Right cardiac atrium (tissue), 5 donors: Measurements from ENCODE around the gene MYO5B. TPM values are rescaled to one million over a fixed set of nuclear protein-coding genes. Genes with fewer than 3 reads are reported as not detected.
A peak's percentile ranks its signal among the peaks of the same experiment; 100 is the strongest.
"Not testable (repeated sequence)": the region's sequence is repeated elsewhere in the genome, so short reads cannot be mapped to it uniquely, and the experiment has no call there.

ENCODE experiments used
- ATAC-seq, 2 donors: fragments of 200-7000 bp; cut with Tn5 transposase; one replicate each; pipeline versions ENCODE4 v1.8.0 to v1.9.1; 2020; ENCODE audit warnings: moderate library complexity in 2 of 2, mild to moderate bottlenecking in 1 of 2
- DNase-seq, 3 donors: peaks; one replicate each; pipeline ENCODE4 v3.0.0-alpha.2; 2020
- H3K27ac ChIP-seq: one replicate; pipeline ENCODE4 v1.5.1; 2013; ENCODE audit warnings: mild to moderate bottlenecking, low read length, control low read depth, moderate library complexity
- H3K27me3 ChIP-seq: one replicate; pipeline ENCODE4 v1.6.1; 2013; ENCODE audit not compliant: control insufficient read depth, insufficient read depth
- H3K4me1 ChIP-seq: one replicate; pipeline ENCODE4 v1.6.1; 2013; ENCODE audit warnings: low read length; ENCODE audit not compliant: control insufficient read depth, insufficient read depth
- H3K4me3 ChIP-seq: one replicate; pipeline ENCODE4 v1.5.1; 2013; ENCODE audit warnings: low read length, control low read depth
- H3K9me3 ChIP-seq: one replicate; pipeline ENCODE4 v1.6.1; 2013; ENCODE audit warnings: low read length; ENCODE audit not compliant: control insufficient read depth
- whole genome bisulfite sequencing: extraction: QIAGEN DNeasy Blood & Tissue Kit; methylation state at CpG from one replicate; pipeline ENCODE4 v1.1.7; 2013; 5-methylcytosine and 5-hydroxymethylcytosine counted together
- intact Hi-C, 4 donors: fragments of 100-400 bp; cut with DNase I; formaldehyde crosslinking; loops; one replicate each; pipeline versions ENCODE4 v1.11.0 to v1.14.0; 2022 to 2023
- microRNA-seq, 2 donors: library from miRNA; unstranded; fragments of <30 nt; microRNA quantifications; one replicate each; pipeline ENCODE4 v1.2.0, GENCODE V29; 2020 to 2021
- polyA plus RNA-seq: library from polyadenylated mRNA; stranded (reverse); fragments of 200-250 nt; gene quantifications from one replicate; pipeline ENCODE4 v1.2.3, GENCODE V29; 2013
- total RNA-seq, 4 donors: library from RNA; stranded (reverse); fragmentation: NEBNext Ultra II Directional; extraction: Animal tissue kit (Norgen Biotek cat#: 25700); gene quantifications; one replicate each; pipeline ENCODE4 v1.2.1, GENCODE V29; 2021
- donor health status: healthy with polysubstance abuse.
- donor health status: DM: no; HTN: yes; CAD: no.
- donor health status: DM: no; HTN: no; CAD: no.
- donor health status: DM: no; HTN: yes; CAD: no; lungs with severe emphysema.
- donor health status: DM: yes; HTN: yes; CAD: no.

MYO5B gene
- total and polyA plus RNA-seq, 5 donors = 1.4 to 4.5 (median 3.1) TPM

GRCh38 chr18:49789560-49790134 lies 405.3 kb downstream of the MYO5B start:
- ATAC-seq, H3K27ac ChIP-seq, DNase-seq, H3K4me3 ChIP-seq, intact Hi-C loops, H3K9me3 ChIP-seq, H3K4me1 ChIP-seq, H3K27me3 ChIP-seq: not testable (repeated sequence)
- WGBS = 91% methylated on average over 8 of the region's 8 CpGs

- intact Hi-C loops = no loop called here
- WGBS = 75% methylated on average over 5 of the region's 5 CpGs
These were observed 406.5 kb downstream of the MYO5B start for GRCh38 chr18:49788327-49788898.

GRCh38 chr18:49786019-49786720 lies 408.8 kb downstream of the MYO5B start:
- 84% methylated on average over 1 of the region's 1 CpG for WGBS

More at GRCh38 chr18:49788327-49788898, 406.5 kb downstream of the MYO5B start:
- Histone ChIP-seq H3K27ac (no peak overlapping the region), H3K27me3 (no peaks in the 10 kb centered on the region), H3K4me1 (no peaks in the 10 kb centered on the region), H3K9me3 (no peaks in the 10 kb centered on the region), H3K4me3 (no peak overlapping the region)
- ATAC-seq (no peak), DNase-seq (no peak)

GRCh38 chr18:49784427-49785185 lies 410.3 kb downstream of the MYO5B start:
- no peak for ATAC-seq
- WGBS = 79% methylated on average over 1 of the region's 1 CpG
- no peak overlapping the region for H3K27ac ChIP-seq
- intact Hi-C loops = no loop called here
- no peaks in the 10 kb centered on the region for H3K9me3 ChIP-seq
- H3K27me3 ChIP-seq = no peaks in the 10 kb centered on the region
- no peaks in the 10 kb centered on the region for H3K4me1 ChIP-seq
- DNase-seq = no peak
- no peak overlapping the region for H3K4me3 ChIP-seq

More at GRCh38 chr18:49786019-49786720, 408.8 kb downstream of the MYO5B start:
- no peaks in the 10 kb centered on the region for H3K4me1 ChIP-seq
- no peaks in the 10 kb centered on the region for H3K9me3 ChIP-seq
- H3K27me3 ChIP-seq = no peaks in the 10 kb centered on the region
- ATAC-seq (no peak), DNase-seq (no peak)
- intact Hi-C loops = no loop called here
- no peak overlapping the region for H3K4me3 ChIP-seq
- no peak overlapping the region for H3K27ac ChIP-seq

- WGBS = 81% methylated on average over 3 of the region's 3 CpGs
- intact Hi-C loops, H3K27me3 ChIP-seq: not testable (repeated sequence)
These were observed 411.3 kb downstream of the MYO5B start for GRCh38 chr18:49783631-49784030.

GRCh38 chr18:49778826-49779465 lies 416.0 kb downstream of the MYO5B start:
- Histone ChIP-seq H3K4me3 (no peak overlapping the region), H3K9me3 (no peaks in the 10 kb centered on the region), H3K27ac (no peak overlapping the region), H3K27me3 (no peaks in the 10 kb centered on the region), H3K4me1 (no peaks in the 10 kb centered on the region)
- ATAC-seq (no peak), DNase-seq (no peak)
- 79% methylated on average over 8 of the region's 8 CpGs for WGBS
- intact Hi-C loops = no loop called here

More at GRCh38 chr18:49783631-49784030, 411.3 kb downstream of the MYO5B start:
- DNase-seq, H3K4me3 ChIP-seq, H3K27ac ChIP-seq, H3K9me3 ChIP-seq, H3K4me1 ChIP-seq: not testable (repeated sequence)
- ATAC-seq = peak; percentile 52 to 64

Small RNA genes within 50 kb of the gene (microRNA-seq; reads per million reads assigned to microRNA genes)
- 0 reads per million in 2 donors for gene MIR4320

Other genes starting within 250 kb of the MYO5B start
- under 1 TPM; 0.23 to 0.56 (median 0.29) TPM for gene CFAP53, start 71.3 kb upstream of the MYO5B start, total RNA-seq
- gene CFAP53, start 71.3 kb upstream of the MYO5B start, polyA plus RNA-seq = 0.34 TPM
- gene MBD1, start 86.4 kb upstream of the MYO5B start, total RNA-seq = 10 to 100 TPM; 44.7 to 59.7 (median 55.9) TPM
- gene MBD1, start 86.4 kb upstream of the MYO5B start, polyA plus RNA-seq = 30.3 TPM
- 10 to 100 TPM; 31.9 to 52.3 (median 42.1) TPM for gene CXXC1, start 92.5 kb upstream of the MYO5B start, total RNA-seq
- gene CXXC1, start 92.5 kb upstream of the MYO5B start, polyA plus RNA-seq = 34.2 TPM
- under 1 TPM; 0.11 to 0.49 (median 0.28) TPM for gene SKA1, start 179.9 kb upstream of the MYO5B start, total RNA-seq
- gene SKA1, start 179.9 kb upstream of the MYO5B start, polyA plus RNA-seq = 0.14 TPM